ENCODE measurements around the gene RELN.

- TF ChIP-seq CTCF (IDR thresholded peaks at IDR 0.05): no peak
- TF ChIP-seq POLR2A (IDR thresholded peaks at IDR 0.05): no peak
Measured at GRCh38 chr7:103777440-103777839, 212.0 kb downstream of the RELN start.

Data from thyroid gland (tissue), 4 donors.